HG02763 (cell line): ENCODE data around the gene ABCG5.

Experiments
- ATAC-seq: cut with Tn5 transposase; IDR thresholded peaks from one replicate; pipeline ENCODE4 v1.9.1; 2021; ENCODE audit warnings: mild to moderate bottlenecking, moderate library complexity; ENCODE audit not compliant: unreplicated experiment

ABCG5 gene

GRCh38 chr2:43842866-43843226 is 4.2 kb upstream of the ABCG5 start:
- ATAC-seq, result no peak

GRCh38 chr2:43841949-43842865 is 3.6 kb upstream of the ABCG5 start:
- no peak for ATAC-seq

GRCh38 chr2:43840965-43841364 is 2.3 kb upstream of the ABCG5 start:
- ATAC-seq, result no peak

GRCh38 chr2:43839776-43840564 is 1.3 kb upstream of the ABCG5 start:
- ATAC-seq, result no peak

- ATAC-seq, result no peak
Observed at GRCh38 chr2:43837831-43838559, 644 bp downstream of the ABCG5 start.

DNA sequence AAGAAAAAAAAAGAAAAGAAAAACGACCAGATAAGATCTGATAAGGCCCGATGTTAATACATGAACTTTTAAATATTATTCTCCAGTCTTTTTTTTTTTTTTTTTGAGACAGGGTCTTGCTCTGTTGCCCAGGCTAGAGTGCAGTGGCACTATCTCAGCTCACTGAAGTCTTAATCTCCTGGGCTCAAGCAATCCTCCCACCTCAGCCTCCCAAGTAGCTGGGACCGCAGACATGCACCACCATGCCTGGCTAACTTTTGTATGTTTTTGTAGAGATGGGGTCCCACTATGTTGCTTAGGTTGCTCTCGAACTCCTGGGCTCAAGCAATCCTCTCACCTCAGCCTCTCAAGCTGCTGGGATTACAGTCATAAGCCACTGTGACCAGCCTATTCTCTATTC is 1.6 kb downstream of the ABCG5 start:
- ATAC-seq, result no peak

DNA sequence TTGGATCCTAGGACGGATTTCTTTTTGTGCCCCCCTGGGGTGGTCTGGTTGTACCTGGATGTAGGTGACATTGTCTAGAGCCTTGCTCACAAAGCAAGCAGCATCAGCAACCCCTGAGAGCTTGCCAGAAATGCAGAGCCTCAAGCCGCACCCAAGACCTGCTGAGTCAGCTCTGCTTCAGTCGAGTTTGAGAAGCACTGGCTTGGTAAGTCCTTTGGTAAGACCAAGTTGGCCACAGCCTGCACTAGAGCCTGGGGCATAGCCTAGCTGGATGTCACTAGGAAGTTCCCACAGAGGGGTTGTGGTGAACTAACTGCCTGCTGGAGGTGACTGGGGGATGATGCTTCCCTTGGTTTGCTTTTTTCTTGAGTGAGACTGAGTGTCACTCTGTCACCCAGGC is 6.2 kb downstream of the ABCG5 start:
- no peak for ATAC-seq

- no peak for ATAC-seq
Observed at GRCh38 chr2:43831543-43832294, 6.9 kb downstream of the ABCG5 start.

DNA sequence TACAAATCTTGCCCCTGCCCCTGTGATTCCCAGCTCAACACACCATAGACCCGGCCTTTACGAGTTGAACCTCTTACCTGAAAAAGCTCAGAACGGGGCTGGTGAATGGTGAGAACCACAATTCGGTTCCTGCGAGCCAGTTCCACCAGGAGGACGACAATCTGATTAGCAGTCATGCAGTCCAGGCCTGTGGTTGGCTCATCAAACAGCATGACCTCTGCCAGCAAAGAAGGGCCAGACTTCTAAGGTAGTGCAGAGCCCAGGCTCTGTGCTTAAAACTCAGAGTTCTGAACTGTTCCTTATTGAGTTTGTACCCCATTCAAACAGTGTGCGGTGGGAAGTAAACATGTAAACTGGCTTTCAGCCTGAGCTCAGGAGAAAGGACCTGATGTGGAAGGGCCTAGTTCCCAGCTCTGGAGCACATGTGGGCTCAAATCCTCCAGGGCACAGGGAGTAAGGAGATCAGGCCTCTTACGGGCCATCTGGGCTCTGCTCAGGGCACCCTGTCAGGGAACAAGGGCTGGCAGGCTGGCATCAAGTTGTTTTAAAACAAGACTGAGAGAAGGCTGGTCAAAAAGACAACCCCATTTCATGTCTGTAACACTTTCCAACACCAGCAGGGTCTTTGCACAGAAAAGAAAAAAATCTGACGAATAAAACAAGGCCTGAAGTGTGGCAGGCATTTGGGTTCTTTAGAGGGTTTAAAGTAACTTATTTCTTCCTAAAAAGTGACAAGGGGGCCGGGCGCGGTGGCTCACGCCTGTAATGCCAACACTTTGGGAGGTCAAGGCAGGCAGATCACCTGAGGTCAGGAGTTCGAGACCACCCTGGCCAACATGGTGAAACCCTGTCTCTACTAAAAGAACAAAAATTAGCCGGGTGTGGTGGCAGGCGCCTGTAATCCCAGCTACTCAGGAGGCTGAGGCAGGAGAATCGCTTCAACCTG is 12.1 kb downstream of the ABCG5 start:
- no peak for ATAC-seq

- ATAC-seq, result no peak
Observed at GRCh38 chr2:43825841-43826240, 12.8 kb downstream of the ABCG5 start.

- no peak for ATAC-seq
Observed at GRCh38 chr2:43824951-43825493, 13.6 kb downstream of the ABCG5 start.

GRCh38 chr2:43824512-43824911 is 14.1 kb downstream of the ABCG5 start:
- ATAC-seq, result no peak

DNA sequence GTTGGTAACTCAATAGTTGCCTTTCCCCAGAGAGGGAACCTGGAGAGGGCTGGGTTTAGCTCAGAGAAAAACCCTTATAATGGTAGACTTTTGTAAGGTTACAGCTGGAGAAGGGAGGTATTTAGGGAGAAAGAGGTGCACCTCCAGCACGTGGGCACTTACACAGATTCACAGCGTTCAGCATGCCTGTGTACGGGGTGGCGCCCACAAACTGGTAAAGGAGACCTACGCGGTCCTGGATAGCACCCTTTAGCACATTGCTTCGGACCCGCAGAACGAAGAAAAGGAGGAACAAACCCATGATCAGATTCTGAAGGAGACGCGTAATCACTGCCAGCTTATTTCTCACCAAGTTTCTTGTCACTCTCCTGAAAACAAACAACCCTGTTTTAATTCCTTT is 14.9 kb downstream of the ABCG5 start:
- no peak for ATAC-seq

DNA sequence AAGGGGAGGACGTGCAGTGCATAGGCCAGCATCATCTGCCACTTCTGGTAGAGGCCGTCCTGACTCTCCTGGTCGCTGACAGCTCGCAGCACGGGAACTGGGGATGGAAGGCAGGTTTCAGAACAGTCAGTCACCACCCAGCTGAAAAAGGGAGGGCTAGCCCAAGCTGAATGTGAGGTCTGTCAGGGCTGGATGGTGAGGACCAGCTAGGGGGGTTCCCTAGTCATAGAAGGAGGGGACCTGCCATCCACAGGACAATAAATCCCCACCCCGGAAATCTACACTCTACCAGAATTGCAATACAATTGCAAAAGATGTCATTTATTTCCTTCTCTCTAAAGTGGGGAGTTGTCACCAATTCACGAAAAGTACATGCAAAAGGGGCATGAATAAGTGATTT is 15.8 kb downstream of the ABCG5 start:
- ATAC-seq, result no peak

GRCh38 chr2:43819491-43820163 is 19.0 kb downstream of the ABCG5 start:
- ATAC-seq, result no peak

DNA sequence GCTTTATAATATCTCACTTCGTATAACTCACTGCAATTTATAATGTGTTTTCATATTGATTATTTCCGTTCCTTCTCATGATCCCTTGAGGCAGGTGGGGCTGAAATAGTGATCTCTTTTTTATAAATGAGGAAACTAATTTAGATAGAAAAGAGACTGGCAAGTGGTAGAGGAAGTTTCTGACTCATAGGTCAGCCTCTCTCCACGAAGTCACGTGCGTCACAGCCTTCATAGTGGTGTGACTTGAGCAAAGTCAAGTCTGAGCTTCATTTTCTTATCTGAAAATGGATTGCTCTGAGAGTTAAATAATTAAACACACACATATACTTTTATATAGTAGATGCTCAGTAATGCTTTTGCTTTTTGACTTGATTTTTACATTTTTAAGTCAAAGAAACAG is 19.9 kb downstream of the ABCG5 start:
- no peak for ATAC-seq

DNA sequence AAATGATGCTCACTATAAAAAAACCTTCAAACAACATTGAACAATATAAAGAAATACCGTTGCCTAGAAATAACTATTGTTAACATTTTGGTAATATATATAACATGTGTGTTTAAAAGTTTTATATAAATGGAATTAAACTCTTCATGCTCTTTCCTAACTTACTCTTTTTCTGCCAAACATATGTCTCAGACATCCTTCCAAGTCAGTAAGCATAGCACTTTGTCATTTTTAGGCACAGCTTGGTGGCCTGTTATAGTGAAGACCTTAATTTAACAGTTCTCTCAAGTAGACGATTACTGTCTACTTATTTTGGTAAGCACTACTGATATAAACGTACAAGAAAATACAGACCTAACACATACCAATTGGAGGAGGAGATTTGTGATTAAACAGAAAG is 23.9 kb downstream of the ABCG5 start:
- ATAC-seq, result no peak

DNA sequence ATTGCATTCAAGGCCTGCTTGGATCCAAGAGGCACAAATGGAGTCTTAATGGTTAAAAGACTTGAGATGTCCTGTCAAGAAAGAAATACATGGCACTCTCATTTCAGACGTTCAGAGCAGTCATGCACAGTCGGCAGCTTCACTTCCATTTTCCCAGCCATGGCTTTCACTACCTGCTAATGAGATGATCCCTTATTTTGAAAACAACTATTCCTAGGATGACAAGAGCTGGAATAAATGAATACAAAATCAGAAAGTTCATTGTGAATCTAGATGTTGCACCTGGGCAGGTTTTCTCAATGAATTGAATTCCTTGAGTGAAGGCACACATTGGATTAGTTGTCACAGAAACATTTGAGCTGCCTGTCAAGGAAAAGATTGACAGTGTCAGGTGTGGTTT is 25.7 kb downstream of the ABCG5 start:
- no peak for ATAC-seq

DNA sequence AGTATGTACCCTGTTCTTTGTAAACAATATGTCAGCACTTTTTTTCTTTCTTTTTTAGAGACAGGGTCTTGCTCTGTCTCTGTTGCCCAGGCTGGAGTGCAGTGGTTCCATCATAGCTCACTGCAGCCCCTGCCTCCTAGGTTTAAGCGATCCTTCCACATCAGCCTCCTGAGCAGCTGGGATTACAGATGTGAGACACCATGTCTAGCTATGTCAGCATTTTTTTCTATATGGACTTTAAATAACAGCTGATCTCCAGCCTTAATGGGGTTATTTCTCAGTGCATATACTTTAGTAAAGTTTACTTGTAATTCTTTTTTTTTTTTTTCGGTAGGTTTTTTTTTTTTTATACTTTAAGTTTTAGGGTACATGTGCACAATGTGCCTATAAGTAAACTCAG is 26.6 kb downstream of the ABCG5 start:
- ATAC-seq, result no peak
